ENCODE data around the gene RABGAP1L. TPM values are rescaled to one million over a fixed set of nuclear protein-coding genes. Genes with fewer than 3 reads are reported as not detected.
A peak's percentile ranks its signal among the peaks of the same experiment; 100 is the strongest.

RABGAP1L gene
- total and polyA plus RNA-seq, 10 of the 15 experiments (the other 5 are each of a cell fraction or from before 2014, with no cell fraction given): 5.8 to 194 (median 113) TPM

GRCh38 chr1:174968750-174969244 is 809.5 kb downstream of the RABGAP1L start (continued):
- TF ChIP-seq USF1 (IDR thresholded peaks at IDR 0.05; ENCODE audit: borderline replicate concordance, extremely low read length, insufficient read depth, low read depth, low read length): no peak
- TF ChIP-seq, protein P1, sequence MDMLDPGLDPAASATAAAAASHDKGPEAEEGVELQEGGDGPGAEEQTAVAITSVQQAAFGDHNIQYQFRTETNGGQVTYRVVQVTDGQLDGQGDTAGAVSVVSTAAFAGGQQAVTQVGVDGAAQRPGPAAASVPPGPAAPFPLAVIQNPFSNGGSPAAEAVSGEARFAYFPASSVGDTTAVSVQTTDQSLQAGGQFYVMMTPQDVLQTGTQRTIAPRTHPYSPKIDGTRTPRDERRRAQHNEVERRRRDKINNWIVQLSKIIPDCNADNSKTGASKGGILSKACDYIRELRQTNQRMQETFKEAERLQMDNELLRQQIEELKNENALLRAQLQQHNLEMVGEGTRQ (IDR thresholded peaks at IDR 0.05; ENCODE audit: borderline replicate concordance, low read depth, low read length): no peak
- TF ChIP-seq BCLAF1 (IDR thresholded peaks at IDR 0.05): no peak
- peak; percentile 100 for TF ChIP-seq RUNX3 (IDR thresholded peaks at IDR 0.05; ENCODE audit: low read length)
- TF ChIP-seq CREM (IDR thresholded peaks at IDR 0.05; ENCODE audit: low read depth): peak; percentile 68; the same call in 1 of the 2 replicates
- TF ChIP-seq IRF4 (IDR thresholded peaks at IDR 0.05; ENCODE audit: low read depth, low read length): no peak
- no peak for TF ChIP-seq RELA (IDR thresholded peaks at IDR 0.05; ENCODE audit: borderline replicate concordance, partially characterized antibody)
- 0 out of 2 replicates have a peak, but pooled peaks have one; percentile 75 for TF ChIP-seq NBN (IDR thresholded peaks at IDR 0.05)
- peak; percentile 68; the same call in 1 of the 2 replicates for TF ChIP-seq ZNF687 (IDR thresholded peaks at IDR 0.05)
- TF ChIP-seq EP300 (IDR thresholded peaks at IDR 0.05; ENCODE audit: borderline replicate concordance in 1 of 2, control insufficient read depth in 1 of 2, low read depth in 2 of 2, low read length in 2 of 2): peak; percentile 93 to 95
- TF ChIP-seq POU2F2 (IDR thresholded peaks at IDR 0.05; ENCODE audit: borderline replicate concordance, low read depth, low read length): peak; percentile 38; the same call in 1 of the 3 replicates
- TF ChIP-seq MTA2 (IDR thresholded peaks at IDR 0.05; ENCODE audit: low read depth): peak; percentile 95
- TF ChIP-seq ATF3 (IDR thresholded peaks at IDR 0.05; ENCODE audit: borderline replicate concordance, extremely low read depth, low read depth, low read length): no peak
- peak; percentile 24; the same call in 1 of the 2 replicates for TF ChIP-seq ZNF217 (IDR thresholded peaks at IDR 0.05)
- no peak for TF ChIP-seq KLF5 (IDR thresholded peaks at IDR 0.05; ENCODE audit: partially characterized antibody)
- peak; percentile 99 for TF ChIP-seq NR2F1 (conservative IDR thresholded peaks at IDR 0.05)
- TF ChIP-seq MYC (IDR thresholded peaks at IDR 0.05; ENCODE audit: insufficient read depth, insufficient read length, insufficient replicate concordance, low read length, severe bottlenecking): no peak
- TF ChIP-seq JUNB (IDR thresholded peaks at IDR 0.05): peak; percentile 68
- TF ChIP-seq GATAD2B (conservative IDR thresholded peaks at IDR 0.05; ENCODE audit: low read depth): no peak
- peak in 1 of 2 experiments; percentile 43; a peak in 1 of 4 replicates for TF ChIP-seq ETV6 (conservative IDR thresholded peaks at IDR 0.05 in 1 of 2, IDR thresholded peaks at IDR 0.05 in 1 of 2; ENCODE audit: borderline replicate concordance in 1 of 2, low read depth in 1 of 2)
- TF ChIP-seq BMI1 (IDR thresholded peaks at IDR 0.05; ENCODE audit: borderline replicate concordance): 0 out of 2 replicates have a peak, but pooled peaks have one; percentile 47

Measured in GM12878 (cell line).